HepG2 (cell line): Measurements from ENCODE around the gene EOLA1. TPM values are rescaled to one million over a fixed set of nuclear protein-coding genes. Genes with fewer than 3 reads are reported as not detected.
A peak's percentile ranks its signal among the peaks of the same experiment; 100 is the strongest.

Experiments used
- BRF2 ChIP-seq: sonication (generic); formaldehyde crosslinking; IDR thresholded peaks from 2 replicates; pipeline ENCODE4 v1.8.1; 2022; ENCODE audit warnings: mild to moderate bottlenecking, missing genetic modification reagents
- DRAP1 ChIP-seq: IDR thresholded peaks from 2 replicates; pipeline ENCODE4 v1.6.1; 2016; ENCODE audit warnings: missing genetic modification reagents, missing compliant biosample characterization
- FIP1L1 ChIP-seq: fragments of 200-400 bp; formaldehyde crosslinking; IDR thresholded peaks from 2 replicates; pipeline ENCODE4 v1.6.1; 2018; ENCODE audit warnings: low read depth, mild to moderate bottlenecking, low read length, moderate library complexity, borderline replicate concordance; ENCODE audit not compliant: insufficient read depth
- GATAD2A ChIP-seq: IDR thresholded peaks from 2 replicates; pipeline ENCODE4 v1.6.1; 2016
- HNRNPLL ChIP-seq: fragments of 200-400 bp; formaldehyde crosslinking; IDR thresholded peaks from 2 replicates; pipeline ENCODE4 v1.6.1; 2017; ENCODE audit warnings: mild to moderate bottlenecking, low read depth, low read length; ENCODE audit not compliant: poor library complexity, severe bottlenecking
- POLR2AphosphoS5 ChIP-seq: IDR thresholded peaks from 2 replicates; pipeline ENCODE4 v1.6.1; 2012; ENCODE audit warnings: low read depth, low read length
- TFDP1 ChIP-seq: IDR thresholded peaks from 2 replicates; pipeline ENCODE4 v1.6.1; 2016; ENCODE audit warnings: missing compliant biosample characterization, missing genetic modification reagents, borderline replicate concordance
- ZBTB38 ChIP-seq: sonication (generic); formaldehyde crosslinking; IDR thresholded peaks from 2 replicates; pipeline ENCODE4 v1.5.1; 2020; ENCODE audit warnings: mild to moderate bottlenecking, missing genetic modification reagents
- ZNF232 ChIP-seq: sonication (generic); formaldehyde crosslinking; IDR thresholded peaks from 2 replicates; pipeline ENCODE4 v1.4.0; 2020; ENCODE audit warnings: missing genetic modification reagents, borderline replicate concordance
- ZNF318 ChIP-seq: sonication (generic); formaldehyde crosslinking; IDR thresholded peaks from 2 replicates; pipeline ENCODE4 v1.4.0; 2020; ENCODE audit warnings: mild to moderate bottlenecking, missing genetic modification reagents
- ZNF512 ChIP-seq: sonication (generic); formaldehyde crosslinking; IDR thresholded peaks from 2 replicates; pipeline ENCODE4 v1.4.0; 2020; ENCODE audit warnings: mild to moderate bottlenecking, missing genetic modification reagents
- ZNF574 ChIP-seq: sonication (generic); formaldehyde crosslinking; IDR thresholded peaks from 2 replicates; pipeline ENCODE4 v1.4.0; 2020; ENCODE audit warnings: missing genetic modification reagents
- polyA plus RNA-seq, 8 experiments: library from polyadenylated mRNA; depleted of rRNA in 3 of 8; stranded (reverse) in 7 of 8; unstranded in 1 of 8; fragments of >200 nt; fragmentation: Illumina TruSeq in 4 of 8; extraction: Trizol in 4 of 8; gene quantifications; 2 replicates each; pipeline versions ENCODE4 v1.2.1 to v1.2.3, GENCODE V29; 2011 to 2016; ENCODE audit warnings: low read depth in 4 of 8, missing spikeins in 1 of 8, mixed read lengths in 1 of 8; ENCODE audit not compliant: insufficient read depth in 1 of 8
- total RNA-seq, 5 experiments: library from RNA; depleted of rRNA; stranded (reverse); fragments of >200 nt; fragmentation: Illumina TruSeq; extraction: Trizol; gene quantifications; 2 replicates each; pipeline ENCODE4 v1.2.3, GENCODE V29; 2016; ENCODE audit warnings: low read depth in 1 of 5

EOLA1 gene
- total and polyA plus RNA-seq, 2 of the 13 experiments (the other 11 are each of a cell fraction or from before 2014, with no cell fraction given) = 6.5 to 9.6 TPM

- TF ChIP-seq ZNF574 (CRISPR knock-in tag) (0 out of 2 replicates have a peak, but pooled peaks have one; percentile 27), DRAP1 (CRISPR knock-in tag) (peak; percentile 31; the same call in 1 of the 2 replicates), ZBTB38 (no peak), GATAD2A (no peak), TFDP1 (CRISPR knock-in tag) (no peak), ZNF512 (CRISPR knock-in tag) (peak; percentile 84), FIP1L1 (0 out of 2 replicates have a peak, but pooled peaks have one; percentile 49), BRF2 (no peak), ZNF232 (CRISPR knock-in tag) (no peak), POLR2AphosphoS5 (peak; percentile 48), ZNF318 (no peak), HNRNPLL (peak; percentile 86)
Measured at GRCh38 chrX:149504915-149505651, 35.7 kb upstream of the EOLA1 start, which contains the start of gene IDS (continued).
